SK-N-SH (cell line): ENCODE results near the gene INPP5A. TPM values are rescaled to one million over a fixed set of nuclear protein-coding genes. Genes with fewer than 3 reads are reported as not detected.

ENCODE experiments used
- CTCF ChIA-PET: fragments of 300-600, 350-600 bp; formaldehyde crosslinking; extraction: SDS; loops from one replicate; lab custom pipeline; 2021; lab: Yijun Ruan, JAX
- POLR2A ChIA-PET: fragments of 350-600 bp; sonication (Branson Sonifier 250); formaldehyde crosslinking; extraction: SDS; loops from one replicate; lab custom pipeline; 2020; ENCODE audit warnings: antibody characterized with exemption, inconsistent platforms; lab: Yijun Ruan, JAX
- DNase-seq: peaks from one replicate; pipeline ENCODE4 v3.0.0; 2012
- H2AFZ ChIP-seq: fragments of 200-600 bp; sonication (generic); 2 replicates; pipeline ENCODE4 v1.8.1; 2016; ENCODE audit warnings: antibody characterized with exemption, mild to moderate bottlenecking, low read depth
- H3F3A ChIP-seq: fragments of 200-600 bp; sonication (generic); replicated peaks from 2 replicates; pipeline ENCODE3; 2016; ENCODE audit warnings: antibody characterized with exemption, mild to moderate bottlenecking; ENCODE audit not compliant: insufficient read depth
- H3K27ac ChIP-seq, 2 experiments: fragments of 200-500 bp in 1 of 2; fragments of 200-600 bp in 1 of 2; sonication (Bioruptor generic) in 1 of 2; sonication (generic), shearing (Covaris generic) in 1 of 2; 2 replicates each; pipeline versions ENCODE4 v1.5.1 to v1.6.1; 2014 to 2016; ENCODE audit warnings: low read depth in 2 of 2, inconsistent platforms in 1 of 2, low read length in 1 of 2, mild to moderate bottlenecking in 1 of 2, mixed read lengths in 1 of 2
- H3K27me3 ChIP-seq: fragments of 200-600 bp; sonication (generic), shearing (Covaris generic); 2 replicates; pipeline ENCODE4 v1.6.1; 2016; ENCODE audit warnings: mixed run types; ENCODE audit not compliant: insufficient read depth
- H3K36me3 ChIP-seq, 2 experiments: fragments of 200-500 bp in 1 of 2; fragments of 200-600 bp in 1 of 2; sonication (Bioruptor generic) in 1 of 2; sonication (generic) in 1 of 2; replicated peaks in 1 of 2; 2 replicates each; pipeline versions ENCODE3 to v1.5.1; 2014 to 2016; ENCODE audit warnings: low read length in 1 of 2, mild to moderate bottlenecking in 1 of 2; ENCODE audit not compliant: insufficient read depth in 2 of 2, control insufficient read depth in 1 of 2
- H3K4me1 ChIP-seq, 2 experiments: fragments of 200-500 bp in 1 of 2; fragments of 200-600 bp in 1 of 2; sonication (Bioruptor generic) in 1 of 2; sonication (generic), shearing (Covaris generic) in 1 of 2; 2 replicates each; pipeline versions ENCODE4 v1.5.1 to v1.6.1; 2014 to 2016; ENCODE audit warnings: low read depth in 1 of 2, low read length in 1 of 2, mixed run types in 1 of 2; ENCODE audit not compliant: insufficient read depth in 2 of 2, control insufficient read depth in 1 of 2
- H3K4me2 ChIP-seq: fragments of 200-600 bp; sonication (generic), shearing (Covaris generic); 2 replicates; pipeline ENCODE4 v1.6.1; 2017; ENCODE audit warnings: mixed run types
- H3K4me3 ChIP-seq, 2 experiments: fragments of 200-500 bp in 1 of 2; fragments of 200-600 bp in 1 of 2; sonication (Bioruptor generic) in 1 of 2; sonication (generic), shearing (Covaris generic) in 1 of 2; 2 replicates each; pipeline versions ENCODE4 v1.5.1 to v1.8.1; 2014 to 2016; ENCODE audit warnings: low read depth in 2 of 2, inconsistent platforms in 1 of 2, low read length in 1 of 2, mild to moderate bottlenecking in 1 of 2, mixed read lengths in 1 of 2, moderate library complexity in 1 of 2
- H3K79me2 ChIP-seq: fragments of 200-600 bp; sonication (generic); 2 replicates; pipeline ENCODE4 v1.8.1; 2017; ENCODE audit warnings: mild to moderate bottlenecking; ENCODE audit not compliant: insufficient read depth
- H3K9ac ChIP-seq: fragments of 200-600 bp; sonication (generic); 2 replicates; pipeline ENCODE4 v1.6.1; 2017; ENCODE audit warnings: mixed run types
- H3K9me2 ChIP-seq: fragments of 200-600 bp; sonication (generic); 2 replicates; pipeline ENCODE4 v1.6.1; 2017; ENCODE audit warnings: mixed run types
- H3K9me3 ChIP-seq: fragments of 200-600 bp; sonication (generic); 2 replicates; pipeline ENCODE4 v1.6.1; 2017; ENCODE audit warnings: mixed run types, mild to moderate bottlenecking, moderate library complexity
- H4K20me1 ChIP-seq: fragments of 200-600 bp; sonication (generic); 2 replicates; pipeline ENCODE4 v1.6.1; 2017; ENCODE audit warnings: mild to moderate bottlenecking, mixed run types; ENCODE audit not compliant: insufficient read depth
- CTCF ChIP-seq: fragments of 200-600 bp; sonication (generic); IDR thresholded peaks from 2 replicates; pipeline ENCODE4 v1.6.1; 2017; ENCODE audit warnings: antibody characterized with exemption, mild to moderate bottlenecking, moderate library complexity
- ELF1 ChIP-seq: IDR thresholded peaks from 2 replicates; pipeline ENCODE4 v1.4.0; 2012
- EZH2phosphoT487 ChIP-seq: fragments of 200-600 bp; sonication (generic); IDR thresholded peaks from 2 replicates; pipeline ENCODE4 v1.6.1; 2017; ENCODE audit warnings: low read depth, mixed run types, mild to moderate bottlenecking, antibody characterized with exemption, moderate library complexity, borderline replicate concordance
- FOSL2 ChIP-seq: IDR thresholded peaks from 2 replicates; pipeline ENCODE4 v1.4.0; 2012; ENCODE audit warnings: low read depth, mild to moderate bottlenecking, moderate library complexity, borderline replicate concordance
- FOXM1 ChIP-seq: IDR thresholded peaks from 2 replicates; pipeline ENCODE4 v1.4.0; 2012; ENCODE audit warnings: low read depth, mild to moderate bottlenecking
- GABPA ChIP-seq: IDR thresholded peaks from 2 replicates; pipeline ENCODE4 v1.4.0; 2012; ENCODE audit warnings: low read depth, mild to moderate bottlenecking
- GATA2 ChIP-seq: sonication (generic); formaldehyde crosslinking; IDR thresholded peaks from 2 replicates; pipeline ENCODE4 v1.5.0; 2020; ENCODE audit warnings: mild to moderate bottlenecking, missing genetic modification reagents
- JUND ChIP-seq: IDR thresholded peaks from 2 replicates; pipeline ENCODE4 v1.4.0; 2012
- MXI1 ChIP-seq: IDR thresholded peaks from 2 replicates; pipeline ENCODE4 v1.6.1; 2012; ENCODE audit warnings: mild to moderate bottlenecking, low read depth, low read length, improper control_type of control experiment
- NRF1 ChIP-seq: IDR thresholded peaks from 2 replicates; pipeline ENCODE4 v1.6.1; 2012; ENCODE audit warnings: low read depth, mild to moderate bottlenecking, low read length
- RCOR1 ChIP-seq: fragments of 150-350 bp; IDR thresholded peaks from 2 replicates; pipeline ENCODE4 v1.6.1; 2017; ENCODE audit warnings: antibody characterized with exemption, low read length
- RXRA ChIP-seq: IDR thresholded peaks from 2 replicates; pipeline ENCODE4 v1.4.0; 2012; ENCODE audit warnings: low read depth, mild to moderate bottlenecking, borderline replicate concordance
- SIN3A ChIP-seq: IDR thresholded peaks from 2 replicates; pipeline ENCODE4 v1.6.1; 2012; ENCODE audit warnings: low read depth, mild to moderate bottlenecking, low read length, moderate library complexity, borderline replicate concordance
- SMC3 ChIP-seq: IDR thresholded peaks from 2 replicates; pipeline ENCODE4 v1.6.1; 2012; ENCODE audit warnings: low read depth, low read length, improper control_type of control experiment
- TAF1 ChIP-seq: IDR thresholded peaks from 2 replicates; pipeline ENCODE4 v1.6.1; 2012; ENCODE audit warnings: low read depth, mild to moderate bottlenecking, low read length, moderate library complexity, borderline replicate concordance
- TEAD4 ChIP-seq: IDR thresholded peaks from 2 replicates; pipeline ENCODE4 v1.4.0; 2012; ENCODE audit warnings: mild to moderate bottlenecking, borderline replicate concordance; ENCODE audit not compliant: insufficient read depth
- ZBTB33 ChIP-seq: IDR thresholded peaks from 2 replicates; pipeline ENCODE4 v1.4.0; 2012; ENCODE audit warnings: low read depth, borderline replicate concordance
- WGBS: methylation state at CpG from one replicate; pipeline ENCODE4 v1.1.6; 2017; ENCODE audit warnings: low lambda C conversion rate; 5-methylcytosine and 5-hydroxymethylcytosine counted together
- polyA plus RNA-seq, 3 experiments: library from polyadenylated mRNA; depleted of rRNA; stranded (reverse); fragments of >200 nt; gene quantifications; 2 replicates each; pipeline ENCODE4 v1.2.3, GENCODE V29; 2012
- TF ChIP-seq, protein P1 (sequence below): IDR thresholded peaks from 2 replicates; pipeline ENCODE4 v1.4.0; 2012; ENCODE audit warnings: low read depth
- TF ChIP-seq, protein P2 (sequence below): IDR thresholded peaks from 2 replicates; pipeline ENCODE4 v1.6.1; 2012; ENCODE audit warnings: mild to moderate bottlenecking, low read depth, low read length, moderate library complexity

Gene INPP5A
- polyA plus RNA-seq, 1 of the 3 experiments (the other 2 are of a cell fraction), result 12.0 TPM

GRCh38 chr10:132655735-132656134, 118.1 kb downstream of the INPP5A start:
- ChIA-PET CTCF (interaction anchor here (0.9 to 4.6 kb wide), 29 partner anchors 8 to 441 kb away, joined by 3 to 42 read pairs (median 8); partner anchors contain the start of gene NKX6-2), POLR2A (no interaction called here)
- H3K27ac ChIP-seq, result no peak overlapping the region
- no peak for TF ChIP-seq MXI1
- TF ChIP-seq SIN3A, result no peak
- TF ChIP-seq FOSL2, result no peak
- TF ChIP-seq ZBTB33, result no peak
- no peak for TF ChIP-seq CTCF
- TF ChIP-seq SMC3, result no peak
- no peak for TF ChIP-seq FOXM1
- TF ChIP-seq NRF1, result no peak
- no peak for TF ChIP-seq ELF1
- TF ChIP-seq, protein P1, sequence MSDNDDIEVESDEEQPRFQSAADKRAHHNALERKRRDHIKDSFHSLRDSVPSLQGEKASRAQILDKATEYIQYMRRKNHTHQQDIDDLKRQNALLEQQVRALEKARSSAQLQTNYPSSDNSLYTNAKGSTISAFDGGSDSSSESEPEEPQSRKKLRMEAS, result no peak
- TF ChIP-seq JUND, result no peak
- TF ChIP-seq, protein P2, sequence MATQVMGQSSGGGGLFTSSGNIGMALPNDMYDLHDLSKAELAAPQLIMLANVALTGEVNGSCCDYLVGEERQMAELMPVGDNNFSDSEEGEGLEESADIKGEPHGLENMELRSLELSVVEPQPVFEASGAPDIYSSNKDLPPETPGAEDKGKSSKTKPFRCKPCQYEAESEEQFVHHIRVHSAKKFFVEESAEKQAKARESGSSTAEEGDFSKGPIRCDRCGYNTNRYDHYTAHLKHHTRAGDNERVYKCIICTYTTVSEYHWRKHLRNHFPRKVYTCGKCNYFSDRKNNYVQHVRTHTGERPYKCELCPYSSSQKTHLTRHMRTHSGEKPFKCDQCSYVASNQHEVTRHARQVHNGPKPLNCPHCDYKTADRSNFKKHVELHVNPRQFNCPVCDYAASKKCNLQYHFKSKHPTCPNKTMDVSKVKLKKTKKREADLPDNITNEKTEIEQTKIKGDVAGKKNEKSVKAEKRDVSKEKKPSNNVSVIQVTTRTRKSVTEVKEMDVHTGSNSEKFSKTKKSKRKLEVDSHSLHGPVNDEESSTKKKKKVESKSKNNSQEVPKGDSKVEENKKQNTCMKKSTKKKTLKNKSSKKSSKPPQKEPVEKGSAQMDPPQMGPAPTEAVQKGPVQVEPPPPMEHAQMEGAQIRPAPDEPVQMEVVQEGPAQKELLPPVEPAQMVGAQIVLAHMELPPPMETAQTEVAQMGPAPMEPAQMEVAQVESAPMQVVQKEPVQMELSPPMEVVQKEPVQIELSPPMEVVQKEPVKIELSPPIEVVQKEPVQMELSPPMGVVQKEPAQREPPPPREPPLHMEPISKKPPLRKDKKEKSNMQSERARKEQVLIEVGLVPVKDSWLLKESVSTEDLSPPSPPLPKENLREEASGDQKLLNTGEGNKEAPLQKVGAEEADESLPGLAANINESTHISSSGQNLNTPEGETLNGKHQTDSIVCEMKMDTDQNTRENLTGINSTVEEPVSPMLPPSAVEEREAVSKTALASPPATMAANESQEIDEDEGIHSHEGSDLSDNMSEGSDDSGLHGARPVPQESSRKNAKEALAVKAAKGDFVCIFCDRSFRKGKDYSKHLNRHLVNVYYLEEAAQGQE, result no peak
- TF ChIP-seq RCOR1, result no peak
- no peak for TF ChIP-seq TAF1
- TF ChIP-seq RXRA, result no peak
- no peak for TF ChIP-seq EZH2phosphoT487
- no peak for TF ChIP-seq GABPA
- TF ChIP-seq TEAD4, result no peak
- TF ChIP-seq GATA2 (CRISPR knock-in tag), result no peak
- TF ChIP-seq, all 33 proteins: peak for 0
- H3K9me2 ChIP-seq, result no peaks in the 10 kb centered on the region
- peaks cover 2 to 4% of the 10 kb centered on the region in 2 experiments for H3K36me3 ChIP-seq
- H3K4me3 ChIP-seq, result no peak overlapping the region
- 88% methylated on average over 2 of the region's 8 CpGs for WGBS
- H3K4me1 ChIP-seq, result peaks cover 0 to 31% of the 10 kb centered on the region in 2 experiments; a peak in 1 of 4 replicates
- H3F3A ChIP-seq, result no peaks in the 10 kb centered on the region
- H4K20me1 ChIP-seq, result peaks cover 5% of the 10 kb centered on the region; the same call in 1 of the 2 replicates
- H3K9me3 ChIP-seq, result no peaks in the 10 kb centered on the region
- no peak overlapping the region for H3K9ac ChIP-seq
- H3K27me3 ChIP-seq, result no peaks in the 10 kb centered on the region
- H3K79me2 ChIP-seq, result no peaks in the 10 kb centered on the region
- no peak overlapping the region for H3K4me2 ChIP-seq
- no peak for DNase-seq
- H2AFZ ChIP-seq, result no peak overlapping the region
